GM19240 (cell line): Measurements from ENCODE around the gene NALCN.

Experiments
- DNase-seq: peaks from one replicate; pipeline ENCODE4 v3.0.0; 2011; ENCODE audit warnings: low spot score; ENCODE audit not compliant: insufficient read length

Gene NALCN

DNA sequence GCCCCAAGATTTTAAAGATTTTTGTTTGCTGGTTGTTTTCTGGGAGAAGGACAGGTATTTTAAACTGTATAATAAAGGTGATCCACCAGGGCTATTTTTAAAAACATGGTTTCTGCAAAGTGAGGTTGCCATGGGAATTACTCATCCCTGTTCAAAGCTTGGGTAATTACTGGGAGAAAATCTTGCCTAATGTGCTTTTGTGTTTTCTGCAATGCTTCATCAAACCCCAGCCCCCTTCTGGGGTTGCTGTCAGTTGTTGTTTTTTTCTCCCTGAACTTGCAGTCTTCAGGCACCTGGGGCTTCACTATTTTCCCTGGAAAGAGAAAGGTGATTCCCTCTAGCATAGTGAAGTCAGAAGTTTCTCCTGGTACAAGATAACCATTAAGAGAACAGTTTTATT, 277.2 kb downstream of the NALCN start:
- no peak for DNase-seq

DNA sequence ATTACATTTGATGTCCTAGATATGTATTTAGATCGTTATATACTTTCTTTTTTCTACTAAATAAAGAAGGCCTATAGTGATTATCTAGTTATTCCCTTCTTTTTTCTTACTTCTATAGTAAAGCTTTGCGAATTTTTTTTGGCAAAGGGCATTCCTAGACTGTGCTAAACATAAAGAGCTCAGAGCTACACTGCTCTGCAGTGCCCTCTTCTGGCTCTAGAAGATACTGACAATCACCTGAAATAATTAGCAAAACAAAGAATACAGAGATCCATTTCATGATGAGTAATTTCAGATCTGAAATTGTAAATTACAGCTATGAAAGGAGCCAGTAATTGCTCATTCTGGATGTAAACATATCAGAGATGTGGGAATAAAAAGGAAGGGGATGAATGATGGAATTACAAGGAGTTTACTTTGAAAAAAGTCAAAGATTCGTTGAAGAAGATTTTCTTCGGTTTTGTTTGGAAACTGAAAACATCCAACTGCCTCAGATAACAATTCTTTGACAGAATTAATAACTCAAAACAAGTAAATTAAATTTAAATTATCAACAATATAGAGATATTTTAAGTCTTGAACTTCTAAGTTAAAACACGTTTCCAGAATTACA, 288.5 kb downstream of the NALCN start:
- DNase-seq: no peak

DNA sequence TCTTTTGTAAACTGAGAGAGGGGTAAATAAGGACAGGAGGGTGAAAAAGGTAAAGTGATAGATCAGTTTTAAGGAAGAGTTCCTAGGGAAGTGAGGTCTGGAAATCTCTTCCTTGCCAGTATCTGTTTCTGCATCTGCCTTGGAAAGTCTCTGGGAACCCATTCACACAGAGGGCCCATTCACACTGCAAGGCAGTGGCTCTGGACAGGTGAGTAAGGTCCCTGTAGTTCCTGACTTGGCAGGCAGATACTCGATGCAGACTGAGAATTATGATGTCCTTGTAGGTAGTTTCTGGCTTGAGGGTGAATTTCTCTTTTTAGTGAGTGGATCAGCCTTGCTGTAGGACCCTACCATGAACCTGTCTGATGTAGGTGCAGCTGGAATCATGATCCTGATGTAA, 293.3 kb downstream of the NALCN start:
- no peak for DNase-seq

DNA sequence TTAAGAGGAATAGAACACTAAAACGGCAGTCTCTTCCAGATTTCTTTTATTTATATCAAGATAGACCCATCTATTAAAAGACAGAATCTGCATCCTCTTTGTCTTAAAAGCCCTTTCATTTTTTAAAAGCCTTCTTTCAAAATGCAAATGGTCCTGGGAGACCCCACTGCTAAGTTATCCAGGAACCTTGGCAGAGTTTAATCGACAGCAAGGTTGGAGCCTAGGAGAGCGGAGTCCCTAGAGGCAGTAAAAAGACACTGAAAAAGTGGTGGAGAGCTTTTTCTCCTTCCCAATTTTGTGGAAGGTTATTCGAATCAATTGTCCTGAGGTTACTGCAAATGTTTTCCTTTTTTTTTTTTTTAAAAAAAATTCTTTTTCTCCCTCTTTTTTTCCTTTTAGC, 294.7 kb downstream of the NALCN start:
- DNase-seq: no peak

GRCh38 chr13:101120007-101120406, 296.3 kb downstream of the NALCN start:
- no peak for DNase-seq

DNA sequence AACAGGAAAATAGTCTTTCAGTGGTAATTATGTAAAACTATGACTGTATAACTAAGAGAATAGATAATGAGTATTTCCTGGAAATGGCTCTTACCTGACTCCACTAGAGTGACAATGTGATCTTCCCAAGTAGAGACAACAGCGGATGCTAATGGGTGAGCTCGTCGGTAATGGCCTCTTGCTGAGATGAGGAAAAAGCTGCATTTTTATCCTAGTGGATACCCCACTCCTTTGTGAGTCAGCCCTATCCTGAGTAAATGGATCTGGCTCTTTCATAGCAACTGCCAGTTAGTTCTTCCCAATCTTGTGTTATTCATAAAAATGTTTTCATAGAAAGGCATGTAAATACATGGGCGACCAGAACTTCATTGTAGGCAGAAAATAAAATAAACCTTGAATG, 299.5 kb downstream of the NALCN start:
- DNase-seq: no peak

- no peak for DNase-seq
These were observed 300.0 kb downstream of the NALCN start for GRCh38 chr13:101116341-101116740.

DNA sequence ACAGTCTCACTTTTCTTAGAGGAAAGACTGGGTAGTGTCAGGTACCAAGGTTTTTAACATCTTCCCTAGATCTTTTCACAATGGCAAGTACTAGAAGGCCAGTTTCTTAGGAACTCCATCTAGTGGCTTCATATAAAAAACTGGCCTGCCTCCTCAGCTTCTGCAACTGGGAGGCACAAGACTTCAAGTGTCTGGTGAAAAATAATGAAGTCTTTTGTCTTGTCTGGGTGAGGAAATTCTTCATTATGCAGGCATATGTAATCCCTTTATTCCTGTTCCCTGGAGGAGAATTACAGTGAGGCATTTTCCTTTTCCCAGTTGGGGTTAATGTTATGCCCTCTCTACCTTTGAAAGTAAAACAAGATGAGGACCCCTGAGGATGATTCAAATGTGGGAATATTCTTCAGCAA, 300.5 kb downstream of the NALCN start:
- no peak for DNase-seq

- DNase-seq: no peak
These were observed 304.4 kb downstream of the NALCN start for GRCh38 chr13:101111894-101112293.

DNA sequence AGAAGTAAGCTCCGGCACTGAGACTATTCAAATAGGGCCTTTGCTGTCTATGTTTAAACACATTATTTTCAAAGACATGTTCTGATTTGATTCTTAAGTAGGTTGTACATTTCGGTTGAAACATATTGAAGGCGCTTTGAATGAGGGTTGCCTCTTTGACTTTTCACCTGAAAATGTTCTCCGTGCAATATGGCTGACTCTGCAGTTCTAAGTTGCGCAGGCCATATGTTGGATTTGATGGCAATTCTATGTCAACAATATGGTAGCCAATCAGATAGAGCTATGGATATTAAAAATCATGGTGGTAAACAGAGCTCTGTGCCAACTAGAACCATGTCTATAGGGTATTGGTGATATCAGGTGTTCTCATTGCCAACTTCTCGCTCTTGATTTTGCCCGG, 307.3 kb downstream of the NALCN start:
- DNase-seq: no peak

- DNase-seq: no peak
These were observed 317.4 kb downstream of the NALCN start for GRCh38 chr13:101098873-101099272.

GRCh38 chr13:101092985-101093384, 323.3 kb downstream of the NALCN start:
- DNase-seq: no peak

- no peak for DNase-seq
These were observed 326.0 kb downstream of the NALCN start for GRCh38 chr13:101090287-101090686.

DNA sequence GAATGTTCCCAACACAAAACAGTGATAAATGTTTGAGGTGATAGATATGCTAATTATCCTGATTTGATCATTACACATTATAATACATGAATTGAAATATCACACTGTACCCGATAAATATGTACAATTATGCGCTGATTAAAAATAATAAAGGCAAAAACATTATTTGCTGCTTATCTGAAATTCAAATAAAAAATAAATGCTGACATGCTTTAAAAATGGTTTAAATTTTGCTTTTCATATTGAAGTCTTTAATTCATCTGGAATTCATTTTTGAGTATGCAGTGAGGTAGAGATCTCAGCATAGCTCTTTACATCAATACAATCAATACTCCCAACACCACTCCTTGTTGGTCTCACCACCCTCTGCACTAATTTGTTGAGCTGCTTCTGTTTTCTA, 330.8 kb downstream of the NALCN start:
- no peak for DNase-seq

- DNase-seq: no peak
These were observed 333.9 kb downstream of the NALCN start for GRCh38 chr13:101082441-101082840.

DNA sequence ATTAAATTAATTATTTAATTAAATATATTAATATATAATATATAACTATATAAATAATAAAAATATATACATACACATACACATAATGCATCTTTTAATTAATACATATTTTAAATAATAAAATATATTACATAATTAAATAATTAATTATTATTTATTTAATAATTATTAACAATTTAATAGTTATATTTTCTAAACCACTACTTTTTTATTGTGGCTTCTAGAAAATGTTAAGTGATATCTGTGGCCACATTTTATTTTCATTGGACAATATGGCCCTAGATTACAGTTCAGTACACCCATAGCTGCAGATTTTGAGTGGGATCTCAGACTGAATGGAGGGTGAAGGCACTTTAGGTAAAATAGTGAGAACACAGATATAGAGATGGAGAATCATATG, 335.7 kb downstream of the NALCN start:
- no peak for DNase-seq

DNA sequence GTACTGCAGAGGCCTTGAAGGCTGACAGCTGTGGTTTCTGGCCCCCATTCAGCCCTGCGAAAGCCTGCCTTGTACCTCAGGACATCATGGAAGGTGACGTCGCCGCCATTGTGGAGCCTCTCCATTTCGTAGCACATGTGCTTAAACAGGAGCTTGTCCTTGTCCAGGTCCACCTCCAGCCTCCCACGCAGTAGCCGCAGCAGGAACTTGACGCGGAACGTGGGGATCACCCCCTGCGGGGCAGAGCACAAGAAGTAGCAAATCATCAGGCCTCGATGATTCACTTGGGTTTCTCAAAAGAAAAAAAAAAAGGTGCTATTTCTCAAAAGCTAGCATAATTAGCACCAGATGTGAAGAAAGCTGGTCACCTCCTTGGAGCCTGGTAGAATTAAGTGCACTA, 351.0 kb downstream of the NALCN start:
- DNase-seq: no peak

DNA sequence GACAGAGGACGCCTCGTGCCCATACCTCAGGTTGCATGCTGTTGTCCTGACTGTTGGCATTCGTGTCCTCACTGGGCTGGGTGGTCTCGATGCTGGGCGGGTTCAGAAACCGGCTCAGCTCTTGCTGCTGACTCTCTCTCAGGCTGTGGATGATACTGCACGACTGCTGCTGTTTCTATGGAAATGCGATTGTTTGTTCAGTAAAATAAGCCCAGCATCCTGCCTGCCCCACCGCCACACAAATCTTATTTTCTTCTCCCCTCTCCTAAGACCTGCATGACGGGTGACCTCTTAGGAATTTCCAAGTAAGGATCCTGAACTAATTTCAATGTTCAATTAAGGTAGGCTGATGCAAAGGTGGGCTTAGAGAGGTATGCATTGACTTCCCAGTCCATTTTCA, 356.5 kb downstream of the NALCN start:
- no peak for DNase-seq

DNA sequence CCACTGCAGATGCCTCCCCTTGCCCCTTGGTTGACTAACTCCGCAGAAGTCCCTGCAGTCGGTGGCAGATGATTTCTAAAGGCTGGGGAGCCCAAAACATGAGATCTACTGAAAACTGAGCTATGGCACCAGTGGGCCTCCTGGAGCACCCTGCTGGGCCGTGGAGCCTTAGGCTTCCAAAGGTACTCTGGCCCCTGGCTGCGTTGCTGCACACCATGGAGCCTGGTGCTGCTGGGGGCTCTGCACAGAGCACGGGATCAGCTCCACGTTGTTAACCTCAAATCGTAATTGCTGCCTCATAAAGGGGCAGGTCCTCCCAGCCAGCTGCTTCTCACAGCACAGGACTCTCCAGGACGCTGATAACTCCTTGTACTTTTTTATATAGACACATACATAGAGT, 357.5 kb downstream of the NALCN start:
- no peak for DNase-seq

- DNase-seq: no peak
These were observed 362.8 kb downstream of the NALCN start for GRCh38 chr13:101053301-101054093.

GRCh38 chr13:101049166-101049850, 367.0 kb downstream of the NALCN start:
- DNase-seq: no peak

- DNase-seq: no peak
These were observed 379.8 kb downstream of the NALCN start for GRCh38 chr13:101036546-101036945.
